Activated effector memory CD4-positive, alpha-beta T cell treated with anti-CD3 and anti-CD28 coated beads, Interleukin-2, amount 50 U/mL, for 16 hours (primary cell): ENCODE data around the gene SMYD5.
"Not testable (repeated sequence)": the region's sequence is repeated elsewhere in the genome, so short reads cannot be mapped to it uniquely, and the experiment has no call there.

Experiments
- DNase-seq: peaks from one replicate; pipeline ENCODE4 v3.0.0-alpha.2; 2020

SMYD5 gene

DNA sequence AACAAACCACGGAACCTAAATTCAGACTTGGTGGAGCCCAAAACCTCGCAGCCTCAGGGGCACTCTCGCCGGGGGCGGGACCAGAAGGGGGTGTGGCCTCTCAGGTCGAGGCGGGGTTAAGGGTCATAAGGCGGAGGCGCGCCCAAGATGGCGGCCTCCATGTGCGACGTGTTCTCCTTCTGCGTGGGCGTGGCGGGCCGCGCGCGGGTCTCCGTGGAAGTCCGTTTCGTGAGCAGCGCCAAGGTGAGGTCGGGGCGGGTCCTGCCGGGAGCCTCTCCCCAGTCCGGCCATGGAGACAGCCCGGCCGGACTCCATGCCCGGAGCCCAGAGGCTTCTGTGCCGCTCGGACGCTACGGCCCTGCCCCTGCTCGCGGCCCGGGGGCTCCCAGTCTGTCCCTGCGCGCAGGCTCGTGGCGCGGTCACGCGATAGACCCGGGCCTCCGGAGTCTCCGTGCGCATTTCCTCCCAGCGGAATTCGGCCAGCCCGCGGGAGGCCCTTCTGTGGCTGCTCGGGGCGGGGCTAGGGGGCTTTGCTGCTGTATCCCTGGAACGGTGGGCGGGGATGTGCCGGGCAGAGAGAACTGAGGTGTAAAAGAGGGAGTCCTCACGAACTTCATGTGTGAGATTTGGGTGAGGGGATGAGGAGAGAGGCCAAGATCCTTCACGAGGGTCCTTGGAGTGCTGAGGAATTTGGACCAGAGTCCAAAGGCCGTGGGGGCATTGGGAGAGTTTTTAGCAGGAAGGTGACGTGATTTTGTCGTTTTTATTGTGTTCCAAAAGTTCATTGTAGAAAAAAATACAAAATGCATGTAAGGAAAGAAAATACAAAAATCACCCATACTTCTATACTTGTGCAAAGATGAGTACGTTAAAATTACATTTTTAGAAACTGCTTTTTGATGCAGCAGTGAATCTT is at the start of gene SMYD5:
SMYD5 (plus strand) TSS at position 126 of the 916 bp plus-strand sequence; CDS start at position 148, 22 bp downstream.
- DNase-seq, result peak; percentile 96

DNA sequence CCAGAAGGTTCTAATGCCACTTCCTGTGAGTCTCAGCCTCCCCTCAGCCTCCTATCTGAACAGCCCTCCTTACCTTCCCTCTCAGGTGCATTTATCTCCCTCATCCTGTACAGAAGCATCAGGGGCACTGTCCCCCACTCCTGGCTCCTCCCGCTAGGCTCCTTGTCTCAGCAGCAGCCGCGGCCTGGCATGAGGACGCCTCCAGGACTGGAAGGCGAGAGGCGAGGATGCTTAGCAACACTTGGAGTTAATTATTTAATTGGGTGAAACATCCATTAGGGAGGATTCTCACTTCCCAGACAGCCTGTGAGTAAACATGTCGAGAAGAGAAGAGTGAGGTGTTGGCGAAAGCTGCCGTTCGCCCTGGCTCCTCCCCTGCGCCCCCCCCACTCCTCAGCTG is 48.1 kb upstream of the SMYD5 start:
- DNase-seq, result not testable (repeated sequence)

DNA sequence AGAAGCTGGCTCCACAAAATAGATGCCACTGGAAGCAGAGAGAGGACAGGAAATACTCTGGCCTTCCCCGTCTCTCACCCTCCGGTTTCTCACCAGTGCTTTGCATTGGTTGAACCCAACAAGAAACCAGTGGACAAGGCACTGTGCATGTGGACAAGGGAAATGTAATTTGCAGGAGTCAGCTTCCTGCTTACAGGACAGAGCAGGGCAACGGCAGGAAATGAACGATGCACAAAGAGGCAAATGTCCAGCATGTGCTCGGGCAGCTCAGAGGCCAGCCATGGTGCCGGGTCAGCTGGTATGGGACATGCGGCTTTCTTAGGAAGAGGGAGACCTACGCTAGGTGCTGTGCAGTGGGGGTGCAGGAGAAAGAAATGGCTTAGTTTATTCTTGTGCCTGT is 47.2 kb upstream of the SMYD5 start:
- not testable (repeated sequence) for DNase-seq

DNA sequence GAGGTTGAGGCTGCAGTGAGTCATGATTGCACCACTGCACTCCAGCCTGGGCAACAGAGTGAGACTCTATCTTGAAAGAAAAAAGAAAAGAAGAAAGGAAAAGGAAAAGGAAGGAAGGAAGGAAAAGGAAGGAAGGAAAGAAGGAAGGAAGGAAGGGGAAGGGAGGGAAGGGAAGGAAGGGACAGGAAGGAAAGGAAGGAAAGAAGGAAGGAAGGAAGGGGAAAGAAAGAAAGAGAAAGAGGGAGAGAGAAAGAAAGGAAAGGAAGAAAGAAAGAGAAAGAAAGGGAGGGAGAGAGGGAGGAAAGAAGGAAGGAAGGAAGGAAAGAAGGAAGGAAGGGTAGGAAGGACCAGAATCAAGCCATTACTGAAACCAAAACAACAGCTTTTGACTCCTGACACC is 45.7 kb upstream of the SMYD5 start:
- not testable (repeated sequence) for DNase-seq

DNA sequence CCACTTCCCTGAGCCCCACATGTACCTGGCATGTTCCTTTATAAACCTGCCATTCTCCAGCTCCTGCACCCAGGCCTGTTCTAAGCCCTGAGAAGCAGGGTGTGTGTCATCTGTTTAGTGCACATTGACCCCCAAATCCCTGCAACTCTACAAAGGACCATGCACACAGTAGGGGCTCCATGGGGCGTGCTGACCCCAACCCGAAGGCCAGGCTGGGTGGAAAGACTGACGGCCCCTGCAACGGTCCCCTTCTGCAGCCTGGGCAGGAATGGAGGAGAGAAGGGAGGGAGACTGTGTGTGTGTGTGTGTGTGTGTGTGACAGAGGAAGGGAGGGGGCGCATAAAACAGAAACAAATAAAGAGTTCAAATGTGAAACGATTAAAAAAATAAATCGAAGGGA is 43.7 kb upstream of the SMYD5 start:
- not testable (repeated sequence) for DNase-seq

DNA sequence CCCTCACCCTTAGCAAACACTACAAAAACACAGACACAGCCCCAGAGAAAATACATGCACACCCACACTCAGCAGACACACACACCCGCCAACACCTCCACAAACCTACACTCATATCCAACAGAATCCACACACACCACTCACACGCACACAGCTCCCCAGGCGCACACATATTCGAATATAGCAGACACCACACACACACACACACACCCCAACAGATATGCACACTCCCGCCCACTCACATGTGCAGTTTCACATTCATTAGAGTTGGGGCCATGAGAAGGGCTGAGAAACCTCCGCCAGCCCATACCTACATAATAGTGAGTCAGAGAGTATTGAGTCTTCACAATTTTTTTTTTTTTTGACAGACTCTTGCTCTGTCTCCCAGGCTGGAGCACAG is 41.1 kb upstream of the SMYD5 start:
- DNase-seq, result peak; percentile 78

DNA sequence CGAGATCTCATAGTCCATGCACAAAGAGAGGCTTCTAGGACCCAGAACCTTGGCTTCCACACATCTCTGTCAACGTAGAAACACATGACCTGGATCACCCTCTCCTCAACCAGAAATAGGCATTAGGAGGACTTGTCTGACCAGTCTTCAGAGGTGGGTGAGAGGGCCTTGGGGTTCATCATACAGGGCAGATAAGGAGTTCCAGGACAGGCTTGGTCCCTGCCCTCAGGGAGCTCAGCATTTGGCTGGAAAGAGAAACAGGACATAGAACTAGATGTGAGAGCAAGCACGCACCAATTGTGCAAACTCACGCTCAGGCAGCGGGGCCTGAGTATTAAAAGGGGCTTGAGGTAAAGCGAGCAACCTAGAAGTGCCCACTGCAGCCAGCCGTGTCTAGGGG is 40.3 kb upstream of the SMYD5 start:
- no peak for DNase-seq

DNA sequence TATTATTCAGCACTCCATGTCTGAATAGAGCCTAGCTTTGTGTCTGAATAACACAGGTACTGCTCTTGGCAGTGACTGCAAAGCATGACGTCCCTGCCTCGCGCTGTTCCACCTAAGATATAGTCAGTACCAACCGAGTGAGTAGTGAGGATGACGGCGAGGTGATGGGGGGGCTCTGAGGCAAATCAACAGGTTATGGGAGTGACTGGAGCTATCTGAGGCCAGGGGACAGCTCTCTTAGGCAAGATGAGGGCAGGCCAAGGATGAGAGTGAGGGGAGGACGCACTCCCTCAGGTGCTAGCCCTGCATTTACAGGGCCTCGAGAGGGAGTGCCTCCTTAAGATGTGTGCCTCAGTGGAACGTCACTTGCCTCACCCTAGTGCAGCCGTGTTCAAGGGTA is 39.8 kb upstream of the SMYD5 start:
- no peak for DNase-seq

DNA sequence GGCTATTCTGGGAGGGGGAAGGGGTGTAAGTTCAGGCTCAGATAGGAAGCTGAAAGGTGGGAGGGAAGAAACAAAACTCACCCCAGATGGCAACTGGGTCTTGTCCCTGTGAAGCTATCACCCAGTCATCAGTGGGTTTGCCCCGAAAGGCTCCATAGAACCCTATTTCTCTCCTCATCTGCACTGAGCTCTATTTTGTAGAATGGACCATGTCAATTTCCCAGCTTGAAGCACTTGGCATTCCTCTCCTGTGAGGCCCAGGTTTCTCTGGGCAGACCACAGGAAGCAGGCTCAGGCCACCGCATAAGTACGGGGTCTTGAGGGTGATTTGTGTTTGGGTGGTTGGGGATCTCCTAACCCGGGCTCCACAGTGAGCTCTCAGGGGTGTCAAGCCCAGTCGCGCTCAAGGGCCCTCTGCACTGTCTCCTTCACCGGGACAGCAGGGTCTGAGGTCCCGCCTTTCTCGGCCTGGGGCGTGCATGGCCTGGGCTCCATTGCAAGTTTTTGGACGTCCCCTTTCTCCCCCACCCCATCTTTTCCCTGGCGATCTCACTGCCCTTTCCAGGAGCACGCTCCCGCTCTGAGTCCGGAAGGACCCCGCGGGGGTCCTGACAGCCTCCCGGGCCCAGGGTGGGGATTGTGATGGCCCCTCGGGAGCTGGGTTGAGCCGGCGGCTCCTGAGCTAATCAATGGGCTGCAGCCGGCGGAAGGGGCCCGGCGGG is 38.9 kb upstream of the SMYD5 start:
- no peak for DNase-seq

DNA sequence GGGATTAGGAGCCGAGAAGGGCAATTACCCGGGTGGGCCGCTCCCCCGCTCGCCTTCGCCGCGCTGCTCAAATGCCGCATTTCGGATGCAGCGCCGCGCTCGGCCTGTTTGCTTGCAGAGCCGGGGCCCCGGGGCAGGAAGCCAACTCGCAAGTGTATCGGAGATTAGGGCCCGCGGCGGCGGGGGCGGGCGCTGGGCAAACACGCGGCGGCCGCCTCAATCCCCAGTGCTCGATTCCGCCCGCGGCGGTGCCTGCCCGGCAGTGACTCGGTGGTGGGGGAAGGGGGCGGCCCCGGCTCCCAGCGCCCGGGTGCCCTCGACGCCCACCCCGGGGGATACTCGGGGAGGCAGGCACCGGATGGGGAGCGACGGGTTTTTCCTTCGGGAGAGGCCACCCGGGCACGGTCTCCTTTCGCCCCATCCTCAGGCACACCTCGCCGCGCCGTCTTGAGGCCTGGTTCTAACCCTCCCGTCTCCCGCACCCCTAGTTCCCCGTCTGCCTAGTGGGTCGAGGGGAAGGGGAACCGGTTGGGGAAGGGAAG is 38.3 kb upstream of the SMYD5 start:
- DNase-seq, result peak; percentile 89

DNA sequence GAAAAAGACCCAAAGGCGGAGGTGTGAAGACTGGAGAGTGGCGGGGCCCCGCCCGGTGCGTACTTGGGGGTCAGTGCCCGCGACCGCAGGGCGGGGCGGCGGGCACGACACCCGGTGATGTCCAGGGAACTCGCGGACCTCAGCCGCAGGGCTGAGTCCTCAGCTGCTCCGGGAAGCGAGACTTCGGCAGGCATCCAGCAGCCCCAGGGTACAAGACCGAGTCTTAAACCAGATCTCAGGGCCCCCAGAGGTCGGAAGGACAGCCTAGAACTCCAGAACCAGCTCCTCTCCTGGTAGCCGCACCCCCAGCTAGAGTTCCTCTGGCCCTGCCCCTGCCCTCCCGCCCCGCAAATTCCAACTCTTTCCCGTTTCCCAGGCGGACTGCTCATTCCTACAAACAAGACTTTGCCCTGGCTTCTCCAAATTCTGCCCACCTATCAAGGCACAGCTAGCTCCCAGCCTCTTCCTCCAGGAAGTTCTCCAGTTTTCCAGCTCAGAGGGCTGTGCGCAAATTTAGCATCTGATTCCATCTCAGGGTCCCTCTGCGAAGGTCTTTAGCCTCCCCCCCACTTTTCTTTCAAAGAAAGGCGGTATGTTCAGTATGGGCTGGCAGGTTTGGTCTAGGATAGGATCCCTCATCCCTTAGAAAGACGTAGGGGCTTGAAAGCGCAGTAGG is 37.7 kb upstream of the SMYD5 start:
- no peak for DNase-seq

DNA sequence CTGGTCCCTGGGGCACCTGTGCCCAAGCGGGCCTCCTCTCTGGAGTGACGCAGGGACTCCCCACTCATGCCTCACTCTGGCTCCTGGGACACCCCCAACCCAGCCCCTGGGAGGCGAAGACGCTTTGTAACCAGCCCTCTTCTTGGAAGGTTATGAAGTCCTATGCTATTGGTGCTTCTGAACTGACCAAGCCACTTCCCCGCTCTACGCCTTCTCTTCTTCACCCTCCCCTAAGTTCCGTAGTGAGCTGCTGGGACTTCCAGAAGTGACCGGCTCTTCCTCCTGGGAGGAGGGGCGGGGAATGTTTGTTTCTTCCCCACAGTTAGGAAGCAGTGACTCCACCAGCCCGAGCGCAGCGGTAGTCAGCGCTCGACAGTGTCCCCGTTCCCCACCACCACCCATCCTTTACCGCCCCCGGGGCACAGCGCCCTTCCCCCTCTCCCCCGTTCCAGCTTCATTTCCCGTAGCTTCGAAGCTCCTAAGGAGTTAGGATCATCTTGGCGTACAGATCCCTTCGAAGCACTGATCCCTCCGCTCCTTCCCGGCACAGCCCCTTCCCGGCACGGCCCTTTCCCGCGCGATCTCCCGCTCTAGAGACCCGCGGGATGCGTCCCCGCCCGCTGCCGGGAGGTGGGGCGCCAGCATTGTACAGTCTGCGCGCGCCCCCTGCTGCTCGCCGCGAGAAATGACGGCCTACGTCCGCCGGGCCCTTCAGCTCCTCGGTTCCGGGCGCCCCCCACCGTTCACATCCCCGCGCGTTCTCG is 37.0 kb upstream of the SMYD5 start:
- peak; percentile 95 for DNase-seq

DNA sequence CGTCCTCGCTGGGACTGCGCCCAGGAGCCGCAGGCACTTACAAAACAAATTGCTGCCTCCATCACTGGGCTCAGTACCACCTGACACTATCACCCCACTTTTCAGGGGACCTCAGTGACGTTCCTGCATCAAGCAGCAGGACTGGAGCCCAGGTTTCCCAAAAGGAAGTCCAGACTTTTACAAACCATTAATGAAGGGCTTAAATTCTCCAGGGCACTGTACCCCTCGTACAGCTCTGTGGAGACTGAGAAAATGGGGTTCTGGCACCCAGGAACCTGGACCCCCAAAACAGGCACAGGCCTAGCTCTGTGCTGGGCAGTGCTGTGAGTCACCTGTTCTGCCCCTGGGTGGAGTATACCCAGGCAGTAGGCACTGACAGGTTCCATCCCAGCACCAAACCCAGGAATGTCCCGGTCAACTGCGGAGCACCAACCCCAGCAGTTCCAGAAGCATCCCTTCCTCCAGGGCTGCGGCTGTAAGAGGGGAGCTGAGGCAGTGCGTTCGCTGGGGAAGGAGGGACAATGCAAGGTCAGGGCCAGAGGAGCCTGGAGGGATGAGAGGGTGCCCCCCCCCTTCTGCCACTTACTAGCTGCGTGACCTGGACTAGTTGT is 36.3 kb upstream of the SMYD5 start:
- DNase-seq, result no peak

DNA sequence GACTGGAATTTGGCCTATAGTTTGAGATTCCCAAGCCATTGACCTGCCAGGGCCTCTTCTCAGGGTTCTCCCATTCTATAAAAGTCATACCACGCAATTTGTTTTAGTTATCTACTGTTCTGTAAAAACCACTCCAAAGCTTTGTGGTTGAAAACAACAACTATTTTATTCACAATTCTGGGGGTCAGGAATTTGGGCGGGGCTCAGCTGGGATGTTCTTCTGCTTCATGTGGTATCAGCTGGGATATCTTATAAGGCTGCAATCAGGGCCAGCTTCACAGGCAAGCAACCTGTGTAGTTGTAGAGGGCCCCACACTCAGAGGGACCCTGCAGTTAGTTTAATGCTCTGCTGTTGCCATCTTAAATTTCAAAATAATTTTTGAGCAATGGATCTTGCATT is 28.1 kb upstream of the SMYD5 start:
- no peak for DNase-seq

DNA sequence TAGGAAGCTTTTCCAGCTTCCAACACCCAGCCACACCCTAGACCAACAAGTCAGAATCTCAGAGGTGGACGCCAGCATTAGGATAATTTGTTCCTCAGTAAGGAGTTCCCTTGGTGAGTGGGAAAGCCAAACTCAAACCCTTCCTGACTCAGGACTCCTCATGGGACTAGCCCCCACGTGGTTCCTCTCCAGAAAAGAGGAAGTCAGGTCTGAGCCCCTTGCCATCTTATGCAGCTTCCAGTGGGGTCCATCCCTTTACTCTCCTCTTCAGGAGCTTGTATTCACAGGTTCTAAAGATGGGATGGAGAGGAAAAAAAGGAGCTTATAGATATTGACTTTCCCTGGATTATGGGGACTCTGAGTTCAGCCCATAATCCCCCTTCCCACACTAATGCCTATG is 26.5 kb upstream of the SMYD5 start:
- no peak for DNase-seq

DNA sequence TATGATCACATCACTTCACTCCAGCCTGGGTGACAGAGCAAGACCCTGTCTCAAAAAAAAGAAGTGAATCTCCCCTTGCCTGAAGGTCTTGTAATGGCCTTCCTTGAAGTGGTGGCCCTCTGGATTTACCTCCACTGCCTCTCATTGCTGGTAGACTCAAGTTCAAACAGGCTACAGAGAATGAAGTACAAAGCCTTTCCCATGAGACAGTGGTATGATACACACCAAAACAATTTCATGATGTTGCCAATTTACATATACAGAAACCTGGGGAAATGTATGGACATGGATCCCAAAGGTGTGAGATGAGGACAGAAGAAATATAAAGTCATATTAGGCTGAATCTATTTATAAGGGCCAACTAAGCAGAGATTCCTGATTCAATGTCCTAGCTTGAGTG is 16.5 kb upstream of the SMYD5 start:
- DNase-seq, result no peak

DNA sequence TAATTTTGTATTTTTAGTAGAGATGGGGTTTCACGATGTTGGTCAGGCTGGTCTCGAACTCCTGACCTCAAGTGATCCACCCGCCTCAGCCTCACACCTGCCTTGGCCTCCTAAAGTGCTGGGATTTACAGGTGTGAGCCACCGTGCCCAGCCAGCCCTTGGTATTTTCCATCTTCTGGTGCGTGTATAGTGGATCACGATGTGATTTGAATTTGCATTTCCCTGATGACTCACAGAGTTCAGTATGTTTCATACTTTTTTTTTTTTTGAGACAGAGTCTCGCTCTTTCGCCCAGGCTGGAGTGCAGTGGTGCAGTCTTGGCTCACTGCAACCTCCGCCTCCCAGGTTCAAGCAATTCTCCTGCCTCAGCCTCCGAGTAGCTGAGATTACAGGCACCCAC is 13.8 kb upstream of the SMYD5 start:
- DNase-seq, result not testable (repeated sequence)

DNA sequence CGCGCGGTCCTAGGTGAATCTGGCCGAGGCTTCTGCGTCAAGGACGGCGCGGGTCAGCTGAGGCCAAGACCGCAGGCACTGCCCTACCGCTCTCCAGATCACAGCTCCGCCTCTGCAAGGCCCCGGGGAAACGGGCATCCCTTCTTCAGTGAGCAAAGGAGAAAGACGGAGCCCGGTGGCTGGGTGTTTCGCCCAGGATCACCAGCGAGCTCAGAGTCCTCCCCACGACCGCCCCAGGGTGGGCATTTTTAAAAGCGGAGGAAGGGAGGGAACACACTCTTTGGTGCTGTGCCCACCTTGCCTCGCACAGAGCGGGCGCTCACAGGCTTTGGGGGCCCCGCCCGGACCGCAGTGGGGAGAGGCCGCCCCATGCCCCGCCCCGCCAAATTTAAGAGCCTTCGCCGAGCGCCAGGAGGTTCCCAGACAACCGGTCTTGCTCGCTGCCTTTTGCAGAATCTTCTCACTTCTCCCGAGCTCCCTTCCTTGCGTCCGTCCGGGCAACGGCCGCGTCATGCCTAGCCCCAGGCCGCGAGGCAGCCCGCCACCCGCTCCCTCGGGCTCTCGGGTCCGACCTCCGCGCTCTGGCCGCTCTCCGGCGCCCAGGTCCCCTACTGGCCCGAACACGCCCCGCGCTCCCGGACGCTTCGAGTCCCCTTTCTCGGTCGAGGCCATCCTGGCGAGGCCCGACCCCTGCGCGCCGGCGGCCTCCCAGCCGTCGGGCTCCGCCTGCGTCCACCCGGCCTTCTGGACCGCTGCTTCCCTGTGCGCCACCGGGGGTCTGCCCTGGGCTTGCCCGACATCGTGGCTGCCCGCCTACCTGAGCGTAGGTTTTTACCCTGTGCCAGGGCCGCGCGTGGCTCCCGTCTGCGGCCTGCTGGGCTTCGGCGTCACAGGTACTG is 11.6 kb upstream of the SMYD5 start, which contains the start of gene NOTO:
NOTO (plus strand) TSS at position 419 of the 899 bp plus-strand sequence; CDS start at position 512, 93 bp downstream.
- no peak for DNase-seq

DNA sequence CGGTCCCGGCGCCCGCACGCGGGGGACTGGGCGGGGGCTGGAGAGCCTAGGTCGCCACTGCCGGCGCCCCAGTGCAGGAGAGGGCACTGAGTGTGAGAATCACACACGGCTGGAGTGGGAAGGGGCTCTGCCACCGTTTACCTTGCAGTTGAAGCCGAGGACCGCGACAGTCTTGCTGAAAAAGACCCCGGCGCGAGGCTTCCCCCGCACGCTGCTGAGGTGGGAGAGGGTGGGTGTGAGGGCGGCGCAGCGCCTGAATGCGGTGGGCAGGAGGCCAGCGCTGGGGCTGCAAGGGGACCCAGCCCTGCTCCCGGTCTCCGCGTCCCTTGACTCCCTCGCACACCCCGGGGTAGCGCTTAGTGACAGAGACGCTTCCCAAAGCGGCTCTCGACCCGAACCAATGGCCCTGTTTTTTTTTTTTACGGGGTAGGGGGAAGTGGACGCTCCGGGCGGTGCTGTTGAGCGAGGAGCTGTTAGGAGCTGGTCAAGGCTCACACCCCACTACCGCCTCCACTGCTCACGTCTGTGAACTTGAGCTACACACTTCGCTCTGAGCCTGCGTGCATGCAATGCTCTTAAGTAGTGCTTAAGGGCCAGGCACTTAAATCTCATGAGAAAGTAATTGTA is 10.9 kb upstream of the SMYD5 start:
- no peak for DNase-seq

DNA sequence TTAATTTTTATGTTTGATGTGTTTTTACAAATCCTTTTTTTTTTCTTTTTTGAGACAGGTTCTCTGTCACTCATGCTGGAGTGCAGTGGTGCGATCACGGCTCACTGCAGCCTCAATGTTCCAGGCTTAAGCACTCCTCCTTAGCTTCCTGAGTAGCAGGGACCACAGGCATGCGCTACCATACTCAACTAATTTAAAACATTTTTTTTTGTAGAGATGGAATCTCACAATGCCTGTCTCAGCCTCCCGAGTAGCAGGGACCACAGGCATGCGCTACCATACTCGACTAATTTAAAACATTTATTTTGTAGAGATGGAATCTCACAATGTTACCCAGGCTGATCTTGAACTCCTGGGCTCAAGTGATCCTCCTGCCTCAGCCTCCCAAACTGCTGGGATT is 8.4 kb upstream of the SMYD5 start:
- no peak for DNase-seq
